Measurements from ENCODE around the gene TIRAP.
A peak's percentile ranks its signal among the peaks of the same experiment; 100 is the strongest.
"Not testable (repeated sequence)": the region's sequence is repeated elsewhere in the genome, so short reads cannot be mapped to it uniquely, and the experiment has no call there.

The TIRAP gene

GRCh38 chr11:126288237-126288636 is 5.3 kb downstream of the TIRAP start:
- DNase-seq (ENCODE audit: low read depth): no peak

GRCh38 chr11:126290887-126291286 is 8.0 kb downstream of the TIRAP start:
- DNase-seq (ENCODE audit: low read depth): no peak

GRCh38 chr11:126293726-126294125 is 10.8 kb downstream of the TIRAP start:
- DNase-seq (ENCODE audit: low read depth): peak; percentile 37

DNA sequence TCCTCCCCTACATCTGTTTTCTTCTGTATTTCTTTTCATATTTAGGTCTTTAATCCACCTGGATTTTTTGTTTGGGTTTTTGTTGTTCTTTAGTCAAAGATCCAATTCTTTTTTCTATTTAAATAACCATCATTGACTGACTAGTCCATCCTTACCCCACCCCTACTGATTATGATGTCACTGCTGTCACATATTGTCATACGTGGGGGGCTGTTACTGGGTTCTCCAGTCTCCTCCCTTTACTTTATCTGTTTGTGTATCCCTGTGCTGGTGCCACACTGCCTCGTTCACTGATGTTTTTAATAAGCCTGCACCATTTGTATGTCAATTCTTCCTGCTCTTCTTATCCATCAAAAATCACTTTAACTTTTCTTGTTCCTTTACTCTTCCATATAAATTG is 14.1 kb downstream of the TIRAP start:
- no peak for DNase-seq (ENCODE audit: low read depth)

- peak; percentile 93 for DNase-seq (ENCODE audit: low read depth)
Measured at GRCh38 chr11:126303623-126304456, 20.9 kb downstream of the TIRAP start, which contains the start of gene DCPS. Gene DCPS, plus strand, starts transcription at chr11:126304060. Its CDS starts 21 bp downstream, at chr11:126304081.

DNA sequence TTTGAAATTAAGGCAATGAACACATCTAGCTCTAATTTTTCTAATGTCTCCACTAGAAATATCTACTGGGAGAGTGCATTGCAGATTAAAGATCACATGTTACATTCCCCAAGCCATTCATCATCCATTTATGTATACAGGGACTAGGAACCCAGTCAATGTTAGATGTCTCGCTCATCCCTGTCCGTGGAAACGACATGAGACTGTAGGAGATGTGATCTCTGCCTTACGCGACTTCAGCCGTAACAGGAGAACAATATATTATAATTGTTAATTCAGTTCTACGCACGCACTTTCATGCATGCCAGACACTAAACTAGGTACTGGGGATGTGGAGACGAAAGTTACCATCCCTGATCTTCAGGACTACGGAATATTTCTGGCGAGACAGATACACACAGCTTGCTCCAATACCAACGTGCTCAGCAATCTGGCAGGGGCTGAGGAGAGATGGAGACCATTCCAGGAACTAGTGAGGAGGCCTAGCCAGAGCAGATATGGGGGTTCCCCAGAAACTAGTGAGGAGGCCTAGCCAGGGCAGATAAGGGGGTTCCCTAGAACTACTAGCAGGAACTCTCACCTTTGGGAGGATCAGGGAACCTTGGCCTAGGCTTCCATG is 21.7 kb downstream of the TIRAP start:
- DNase-seq (ENCODE audit: low read depth): no peak

DNA sequence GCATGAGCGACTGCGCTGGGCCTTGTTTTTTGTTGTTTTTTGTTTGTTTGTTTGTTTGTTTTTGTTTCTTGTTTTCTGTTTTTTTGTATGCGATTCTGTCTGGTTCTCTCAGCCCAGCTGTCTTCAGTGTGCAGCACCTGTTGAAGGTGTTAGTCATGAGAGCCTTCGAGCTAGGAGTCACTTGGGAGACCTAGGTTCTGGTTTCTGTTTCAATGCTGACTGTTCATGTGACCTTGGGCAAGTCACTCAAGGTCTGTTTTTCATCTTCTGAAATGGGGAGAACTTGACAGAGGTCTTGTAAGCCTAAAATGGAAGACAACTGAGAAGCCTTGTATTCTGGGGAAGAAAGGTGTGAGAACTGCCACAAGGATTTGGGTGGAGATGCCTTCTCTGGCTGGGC is 22.8 kb downstream of the TIRAP start:
- DNase-seq (ENCODE audit: low read depth): no peak

- peak; percentile 45 for DNase-seq (ENCODE audit: low read depth)
Measured at GRCh38 chr11:126307706-126308105, 24.8 kb downstream of the TIRAP start.

DNA sequence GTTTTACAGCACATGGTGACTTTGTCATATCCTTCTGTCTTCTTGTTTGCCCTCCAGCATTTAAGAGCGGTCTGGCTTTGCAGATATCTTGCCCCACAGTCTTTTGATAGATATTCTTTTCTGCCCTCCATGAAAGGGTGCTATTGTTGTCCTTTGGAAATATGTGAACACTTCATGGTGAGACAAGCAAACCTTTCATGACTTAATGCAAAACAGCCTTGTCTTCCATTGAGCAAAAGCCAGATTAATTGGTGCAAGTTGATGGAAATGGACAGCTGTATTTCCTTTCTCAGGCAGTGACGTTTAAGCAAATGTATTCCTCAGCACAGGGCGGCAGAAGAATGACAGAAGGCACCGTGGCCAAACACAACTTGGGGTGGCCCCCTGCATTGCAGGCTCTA is 25.4 kb downstream of the TIRAP start:
- DNase-seq (ENCODE audit: low read depth): no peak

- DNase-seq (ENCODE audit: low read depth): not testable (repeated sequence)
Measured at GRCh38 chr11:126308771-126309170, 25.9 kb downstream of the TIRAP start.

- DNase-seq (ENCODE audit: low read depth): peak; percentile 72
Measured at GRCh38 chr11:126310200-126310991, 27.5 kb downstream of the TIRAP start.

DNA sequence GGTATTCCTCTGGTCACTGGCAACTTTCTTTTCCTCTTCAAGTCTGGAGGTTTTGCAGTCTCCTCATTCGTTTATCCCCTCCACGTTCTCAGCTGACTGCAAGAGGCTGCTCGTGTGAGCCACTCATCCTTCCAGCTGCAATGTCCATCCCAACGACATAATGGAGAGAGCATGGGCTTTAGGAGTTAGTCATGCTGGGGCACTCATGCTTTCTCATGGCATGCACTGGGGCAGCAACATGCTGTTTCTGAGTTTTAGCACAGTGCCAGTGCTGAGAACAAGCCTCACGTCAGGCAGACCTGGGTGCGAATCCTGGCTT is 28.1 kb downstream of the TIRAP start:
- DNase-seq (ENCODE audit: low read depth): no peak

GRCh38 chr11:126311401-126312291 is 28.8 kb downstream of the TIRAP start:
- no peak for DNase-seq (ENCODE audit: low read depth)

DNA sequence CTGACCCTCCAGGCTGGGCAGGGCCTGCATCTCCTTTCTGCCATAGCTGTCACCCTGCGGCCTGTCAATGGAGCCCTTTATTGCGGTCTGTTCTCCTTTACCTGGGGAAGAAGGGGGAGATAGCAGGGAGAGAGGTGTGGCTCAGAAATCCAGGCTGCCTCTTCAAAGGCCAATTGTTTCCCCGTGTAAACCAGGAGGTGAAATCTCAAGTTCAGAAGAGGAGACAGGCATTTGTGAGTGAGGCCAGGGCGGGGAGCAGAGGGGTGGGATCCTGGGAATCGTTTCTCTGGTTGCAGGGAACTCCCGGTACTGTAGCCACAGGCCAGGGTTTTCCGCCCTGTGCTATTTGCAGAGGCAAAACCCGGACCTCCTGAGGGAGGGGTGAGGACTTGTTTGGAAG is 30.1 kb downstream of the TIRAP start:
- DNase-seq (ENCODE audit: low read depth): no peak

GRCh38 chr11:126313826-126314225 is 30.9 kb downstream of the TIRAP start:
- no peak for DNase-seq (ENCODE audit: low read depth)

- DNase-seq (ENCODE audit: low read depth): no peak
Measured at GRCh38 chr11:126317432-126317755, 34.5 kb downstream of the TIRAP start.

GRCh38 chr11:126317756-126318573 is 35.1 kb downstream of the TIRAP start:
- peak; percentile 40 for DNase-seq (ENCODE audit: low read depth)

DNA sequence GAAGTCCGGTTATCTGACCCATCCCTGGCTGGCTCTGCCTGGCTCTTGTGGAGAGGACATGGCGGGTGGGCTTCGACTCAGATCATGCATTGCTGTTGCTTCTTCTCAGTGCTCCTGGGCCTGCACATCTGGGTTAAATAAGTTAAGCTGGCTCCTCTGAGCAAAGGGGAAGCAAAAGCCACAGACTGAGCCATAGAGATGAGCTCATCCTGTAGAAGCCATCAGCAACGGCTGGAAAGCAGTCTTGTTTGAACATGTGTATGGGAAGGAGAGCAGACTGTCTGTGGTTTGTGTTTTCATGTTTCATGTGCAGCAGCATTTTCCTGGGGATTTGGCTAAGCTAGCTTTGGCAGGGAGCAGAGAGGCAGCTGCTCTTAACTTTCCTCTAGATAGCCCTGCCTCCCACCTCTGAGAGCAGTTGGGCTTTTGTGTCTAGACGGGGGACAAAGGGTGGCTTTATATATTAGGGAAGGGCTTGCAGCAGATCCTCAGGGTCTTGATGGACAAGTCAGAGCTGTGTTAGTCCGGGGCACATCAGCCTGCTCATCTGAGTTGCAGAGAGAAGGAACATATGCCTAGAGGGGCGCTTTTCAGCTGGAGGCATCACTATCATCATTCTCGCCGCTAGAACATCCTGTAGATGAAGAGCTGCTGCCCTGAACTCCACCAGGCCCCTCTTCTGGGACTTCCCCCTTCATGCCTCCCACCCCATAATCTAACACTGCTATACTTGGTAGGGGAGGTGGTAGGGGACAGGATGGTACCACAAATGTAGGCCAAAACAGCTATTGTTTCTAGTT is 35.9 kb downstream of the TIRAP start:
- DNase-seq (ENCODE audit: low read depth): no peak

DNA sequence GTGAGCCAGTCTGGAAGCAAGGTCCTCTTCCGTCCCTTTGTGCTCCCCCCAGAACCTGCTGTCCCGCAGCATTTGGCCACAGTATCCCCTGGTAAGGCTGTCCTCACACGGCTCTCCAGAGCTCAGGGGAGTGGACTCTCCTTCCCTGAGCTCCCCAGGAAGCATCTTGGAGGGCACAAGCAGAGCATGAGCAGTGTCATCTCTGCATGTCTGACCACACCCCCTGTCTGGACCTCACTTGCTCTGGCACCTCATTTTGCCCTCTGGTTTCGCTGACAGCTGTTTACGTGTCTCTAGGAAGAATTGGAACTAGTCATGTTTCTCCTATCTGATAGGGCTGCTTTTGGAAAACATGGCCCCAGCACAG is 36.5 kb downstream of the TIRAP start:
- DNase-seq (ENCODE audit: low read depth): no peak

GRCh38 chr11:126322996-126323395 is 40.1 kb downstream of the TIRAP start:
- DNase-seq (ENCODE audit: low read depth): no peak
